ENCODE measurements around the gene RPUSD4.

RPUSD4 gene

DNA sequence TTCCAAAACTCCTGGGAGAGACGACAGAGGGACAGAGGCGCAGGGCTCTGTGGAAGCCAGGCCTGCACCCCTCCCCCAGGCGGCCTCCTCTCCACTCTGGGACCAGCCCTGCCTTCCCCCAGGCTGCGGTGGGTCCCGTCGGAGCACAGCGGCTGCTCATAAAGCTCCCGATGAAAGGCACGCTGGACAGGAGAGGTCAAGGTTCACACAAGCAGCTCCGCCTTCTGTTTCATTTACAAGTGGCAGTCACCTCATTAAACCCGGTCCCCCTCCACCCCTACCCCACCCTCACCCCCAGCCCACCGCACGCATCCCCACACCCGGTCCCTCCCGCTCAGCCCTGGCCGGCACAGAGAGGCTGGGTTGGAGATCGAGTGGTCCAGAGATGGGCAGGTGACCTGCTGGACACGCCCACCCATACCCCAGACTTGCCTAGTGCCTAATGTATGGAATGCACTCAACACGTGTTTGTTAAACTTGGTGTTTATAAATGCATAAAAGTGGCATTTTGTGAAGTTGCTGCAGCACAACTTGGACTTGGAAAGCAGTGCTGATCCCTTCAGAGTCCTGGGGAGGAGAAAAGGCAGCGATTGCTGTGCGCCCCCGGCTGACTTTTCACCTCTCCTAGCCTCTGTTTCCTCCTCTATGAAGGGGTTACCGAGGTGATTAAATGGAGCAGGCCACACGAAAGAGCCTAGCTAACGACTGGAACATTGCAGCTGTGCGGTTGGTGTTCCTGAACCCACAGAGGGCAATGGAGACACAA, 26.0 kb downstream of the RPUSD4 start:
- DNase-seq (ENCODE audit: insufficient read length, low spot score) (no peak), FAIRE-seq (no peak)

DNA sequence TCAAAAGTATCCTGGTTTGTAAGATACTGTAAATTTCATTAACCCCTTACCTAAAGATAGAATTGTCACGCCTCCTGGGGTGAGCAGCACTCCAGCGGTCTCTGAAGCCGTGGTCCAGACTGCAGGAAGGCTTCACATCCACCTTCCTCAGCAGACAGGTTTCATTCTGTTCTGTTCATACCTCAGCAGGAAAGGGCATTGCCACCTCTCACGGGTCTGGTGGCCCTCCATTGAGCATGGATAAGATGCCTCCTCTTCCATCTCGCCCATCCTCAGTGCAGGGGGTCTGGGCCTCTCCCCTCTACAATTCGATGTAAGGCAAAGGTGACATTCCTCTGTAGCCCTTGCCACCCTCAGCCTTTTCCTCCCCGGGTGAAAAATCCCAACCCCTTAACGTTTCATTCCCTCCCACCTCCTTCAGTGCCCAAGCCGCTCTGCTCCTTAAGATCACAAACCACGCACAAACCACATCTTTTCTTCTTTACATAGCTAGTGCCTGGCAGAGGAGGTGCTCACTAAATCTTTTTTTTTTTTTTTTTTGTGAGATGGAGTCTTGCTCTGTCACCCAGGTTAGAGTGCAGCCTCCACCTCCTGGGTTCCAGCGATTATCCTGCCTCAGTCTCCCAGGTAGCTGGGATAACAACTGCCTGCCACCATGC, 28.5 kb downstream of the RPUSD4 start:
- no peak for FAIRE-seq
- DNase-seq (ENCODE audit: insufficient read length, low spot score) = no peak

DNA sequence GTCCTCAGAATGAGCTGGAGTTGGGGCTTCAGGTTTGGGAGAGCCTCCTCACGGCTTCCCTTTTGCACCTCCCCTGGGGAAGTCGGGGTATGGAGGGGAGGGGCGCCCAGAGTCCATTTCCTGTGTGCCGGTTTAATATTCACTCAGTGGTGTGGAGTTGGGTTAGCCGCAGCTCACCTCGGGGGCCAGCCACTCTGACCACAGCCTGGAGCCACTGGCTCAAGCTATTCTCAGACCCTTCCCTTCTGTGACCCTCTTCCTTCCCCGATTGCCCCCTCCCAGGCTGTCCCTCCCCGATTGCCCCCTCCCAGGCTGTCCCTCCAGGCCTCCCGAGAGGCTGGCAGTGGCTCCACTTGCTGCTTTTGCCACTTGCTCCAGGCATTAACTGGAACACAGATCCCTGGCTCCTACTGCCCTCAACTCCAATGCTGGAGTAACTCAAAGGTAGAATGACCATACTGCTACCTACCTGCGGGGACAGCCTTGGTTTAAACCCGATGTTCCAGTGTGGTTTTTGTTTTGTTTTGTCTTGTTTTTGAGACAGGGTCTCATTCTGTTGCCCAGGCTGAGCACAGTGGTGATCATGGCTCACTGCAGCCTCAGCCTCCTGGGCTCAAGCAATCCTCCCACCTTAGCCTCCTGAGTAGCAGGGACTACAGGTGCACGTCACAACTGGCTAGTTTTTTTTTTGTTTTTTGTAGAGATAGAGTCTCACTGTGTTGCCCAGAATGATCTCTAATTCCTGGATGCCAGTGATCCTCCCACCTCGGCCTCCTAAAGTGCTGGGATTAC, 29.3 kb downstream of the RPUSD4 start:
- no peak for FAIRE-seq
- no peak for DNase-seq (ENCODE audit: insufficient read length, low spot score)

DNA sequence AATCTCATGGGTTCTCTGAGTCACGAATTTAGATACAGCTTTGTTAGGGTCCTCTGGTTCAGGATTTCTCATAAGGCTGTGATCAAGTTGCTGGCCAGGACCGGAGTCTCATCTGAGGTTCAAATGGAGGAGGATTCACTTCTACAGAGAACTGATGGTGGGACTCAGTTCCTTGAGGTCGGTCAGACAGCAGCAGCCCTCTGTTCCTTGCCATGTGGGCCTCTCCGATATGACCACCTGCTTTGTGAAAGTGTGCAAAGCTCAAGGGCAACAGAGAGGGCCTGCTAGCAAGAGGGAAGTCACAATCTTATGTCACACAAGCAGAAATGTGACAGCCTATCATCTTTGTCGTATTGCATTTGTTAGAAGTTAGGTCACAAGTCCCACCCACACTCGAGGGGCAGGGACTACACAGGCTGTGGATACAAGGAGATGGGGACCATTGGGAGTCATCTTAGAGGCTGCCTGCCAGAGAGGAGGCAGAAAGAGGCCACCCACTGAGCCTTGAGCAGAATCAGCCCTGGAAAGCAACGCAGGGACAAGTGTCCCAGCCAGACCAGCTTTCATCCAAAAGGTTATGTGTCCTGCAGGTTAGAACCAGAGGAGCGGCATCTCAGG, 34.5 kb downstream of the RPUSD4 start:
- FAIRE-seq (no peak), DNase-seq (ENCODE audit: insufficient read length, low spot score) (no peak)

DNA sequence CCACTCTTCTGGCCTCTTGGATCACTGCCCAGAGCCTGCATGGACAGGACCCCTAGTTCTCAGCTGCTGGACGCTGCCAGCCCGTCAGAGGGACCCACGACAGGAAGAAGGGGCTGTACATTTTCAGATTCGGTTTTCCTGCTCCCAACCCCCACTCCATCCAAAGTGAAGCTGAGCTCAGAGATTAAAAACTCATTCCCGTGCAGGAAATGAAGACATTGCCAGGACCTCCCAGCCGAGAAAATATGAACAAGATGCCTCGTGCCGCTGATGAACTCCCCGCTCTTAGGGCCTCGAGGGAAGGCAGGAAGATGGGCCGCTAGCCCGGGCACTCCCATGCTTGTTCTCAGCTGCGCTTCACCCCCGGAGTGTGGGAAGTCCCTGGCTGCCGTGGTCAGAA, 36.1 kb downstream of the RPUSD4 start:
- DNase-seq (ENCODE audit: insufficient read length, low spot score) (no peak), FAIRE-seq (no peak)

DNA sequence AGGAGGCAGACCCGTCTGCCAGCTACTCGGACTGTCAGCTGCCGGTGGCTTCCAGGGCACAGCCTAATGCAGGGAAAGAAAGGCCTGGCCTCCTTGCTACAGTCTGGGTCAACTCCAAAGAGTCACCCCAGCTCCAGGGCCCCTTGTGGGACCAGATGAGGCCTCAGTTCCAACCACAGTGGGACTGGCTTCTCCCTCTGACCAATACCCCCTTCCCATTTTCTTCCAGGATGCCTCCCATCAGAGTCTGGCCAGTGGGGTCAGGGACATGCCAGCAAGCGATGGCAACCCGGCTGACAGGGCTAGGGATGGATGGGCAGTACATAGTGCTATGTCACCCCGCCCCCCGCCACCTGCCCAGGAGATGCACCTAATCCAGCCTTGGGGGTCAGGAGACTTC, 36.6 kb downstream of the RPUSD4 start:
- no peak for FAIRE-seq
- DNase-seq (ENCODE audit: insufficient read length, low spot score) = no peak

DNA sequence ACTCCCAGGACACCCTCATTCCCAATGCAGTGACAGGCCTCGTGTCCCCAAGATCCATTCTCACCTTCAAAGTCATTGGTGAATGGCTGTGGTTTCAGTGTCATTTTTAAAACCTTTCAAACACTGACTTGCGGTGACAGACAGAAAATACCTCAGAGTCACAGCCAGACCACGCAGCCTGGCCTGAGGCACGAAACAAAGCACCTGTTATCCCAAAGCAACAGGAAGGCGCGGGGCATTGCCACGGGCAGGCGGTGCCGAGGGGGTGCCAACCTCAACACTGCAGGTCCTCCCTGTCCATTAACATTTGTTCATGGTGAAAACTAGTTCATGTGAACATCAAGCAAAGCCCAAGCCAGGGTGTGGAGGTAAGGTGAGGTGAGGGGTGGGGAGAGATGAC, 38.2 kb downstream of the RPUSD4 start:
- FAIRE-seq (no peak), DNase-seq (ENCODE audit: insufficient read length, low spot score) (no peak)

DNA sequence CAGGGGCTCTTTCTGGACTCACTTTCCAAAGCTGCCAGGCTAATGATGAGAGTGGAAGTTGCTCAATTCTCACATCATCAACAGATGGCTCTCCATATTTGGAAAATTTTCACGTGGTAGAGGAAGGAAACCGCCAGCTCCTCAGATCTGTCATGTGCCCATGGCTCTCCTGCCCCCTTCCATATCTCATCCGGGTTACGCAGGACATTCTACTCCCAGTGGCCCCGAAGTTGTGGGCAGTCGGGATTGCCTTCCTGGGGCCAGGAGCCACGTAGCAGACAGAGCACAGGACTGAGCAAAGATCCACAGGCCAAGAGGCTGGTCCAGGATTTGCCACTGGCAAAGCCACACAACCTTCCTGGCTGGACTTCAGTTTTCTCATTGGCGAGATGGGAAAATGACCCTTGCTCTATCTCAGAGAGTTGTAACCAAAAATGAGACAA, 38.8 kb downstream of the RPUSD4 start:
- DNase-seq (ENCODE audit: insufficient read length, low spot score) = no peak

DNA sequence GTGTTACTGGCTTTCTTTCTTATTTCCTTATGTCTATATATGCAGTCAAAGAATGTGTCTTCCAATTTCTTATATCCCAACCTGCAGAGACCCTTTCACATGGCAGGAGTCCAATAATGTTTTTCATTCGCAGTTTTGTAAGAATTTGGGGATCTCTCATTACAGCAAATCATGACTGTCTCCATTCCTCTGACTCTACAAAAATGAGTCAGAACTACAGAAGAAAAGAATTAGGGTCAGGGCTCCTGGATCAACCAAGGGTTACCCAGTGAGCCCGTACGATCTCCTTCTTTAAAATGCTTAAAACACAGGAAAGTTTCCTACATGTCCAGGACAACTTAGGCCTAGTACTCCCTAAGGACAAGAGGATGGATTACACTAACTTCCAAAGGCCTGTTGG, 42.2 kb downstream of the RPUSD4 start:
- DNase-seq (ENCODE audit: insufficient read length, low spot score) (no peak), FAIRE-seq (no peak)

More for the DNA sequence above, 38.8 kb downstream of the RPUSD4 start:
- no peak for FAIRE-seq

DNA sequence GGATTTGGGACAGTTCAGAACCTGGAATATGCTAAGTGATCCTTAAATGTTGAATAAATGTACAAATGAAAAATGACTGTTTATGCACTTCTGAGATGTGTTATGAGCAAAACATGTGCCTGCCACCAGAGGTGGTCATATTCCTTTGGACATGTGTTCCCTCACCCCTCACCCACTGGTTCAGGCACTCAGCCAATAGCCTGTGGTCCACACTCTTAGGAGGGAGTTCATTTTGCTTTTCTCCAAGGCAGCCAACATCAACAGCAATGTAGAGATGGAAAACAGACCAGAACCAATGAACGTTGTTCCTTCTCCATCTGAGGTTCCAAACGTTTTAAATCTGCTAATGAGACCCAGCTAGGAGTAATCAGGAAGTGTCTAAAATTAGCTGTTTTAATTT, 44.0 kb downstream of the RPUSD4 start:
- FAIRE-seq (no peak), DNase-seq (ENCODE audit: insufficient read length, low spot score) (no peak)

DNA sequence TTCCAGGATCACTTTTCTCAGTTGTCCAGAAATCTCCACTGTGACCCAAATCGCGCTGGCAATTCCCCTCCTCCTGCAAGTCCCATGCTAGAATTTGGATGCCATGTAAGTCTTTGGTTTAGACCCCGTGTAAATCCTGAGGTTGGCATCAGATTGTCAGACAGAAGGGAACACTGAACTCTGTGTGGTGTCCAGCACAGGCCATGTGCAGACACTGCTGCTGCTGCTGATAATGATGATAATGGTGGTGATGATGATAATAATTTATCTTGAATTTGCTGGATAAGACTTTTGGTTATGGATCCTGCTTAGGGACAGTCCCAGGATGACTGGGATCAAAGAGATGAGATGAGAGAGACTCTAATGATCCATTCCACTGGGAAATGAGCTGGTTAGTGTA, 45.0 kb downstream of the RPUSD4 start:
- FAIRE-seq = no peak

DNA sequence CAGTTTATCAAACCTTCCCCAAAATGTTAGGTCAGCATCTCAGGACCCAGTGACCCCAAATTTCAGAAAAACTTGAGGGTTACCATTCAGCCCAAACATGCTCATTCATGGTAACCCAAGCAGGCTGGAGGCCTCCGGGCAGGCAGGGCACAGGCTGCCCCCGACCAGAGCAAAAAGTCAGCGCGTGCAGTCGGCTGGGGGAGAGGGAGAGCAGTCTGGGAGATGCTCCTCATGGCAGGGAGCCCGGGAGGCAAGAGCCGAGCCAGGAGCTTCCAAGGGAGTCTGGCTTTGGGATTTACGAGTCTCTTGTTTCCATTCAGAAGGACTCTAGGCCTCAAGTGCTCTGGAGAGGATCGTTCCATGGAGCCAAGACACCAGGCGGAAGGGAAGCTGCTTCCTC, 45.7 kb downstream of the RPUSD4 start:
- DNase-seq (ENCODE audit: insufficient read length, low spot score) = no peak
- FAIRE-seq = no peak

More for the DNA sequence above, 45.0 kb downstream of the RPUSD4 start:
- no peak for DNase-seq (ENCODE audit: insufficient read length, low spot score)

DNA sequence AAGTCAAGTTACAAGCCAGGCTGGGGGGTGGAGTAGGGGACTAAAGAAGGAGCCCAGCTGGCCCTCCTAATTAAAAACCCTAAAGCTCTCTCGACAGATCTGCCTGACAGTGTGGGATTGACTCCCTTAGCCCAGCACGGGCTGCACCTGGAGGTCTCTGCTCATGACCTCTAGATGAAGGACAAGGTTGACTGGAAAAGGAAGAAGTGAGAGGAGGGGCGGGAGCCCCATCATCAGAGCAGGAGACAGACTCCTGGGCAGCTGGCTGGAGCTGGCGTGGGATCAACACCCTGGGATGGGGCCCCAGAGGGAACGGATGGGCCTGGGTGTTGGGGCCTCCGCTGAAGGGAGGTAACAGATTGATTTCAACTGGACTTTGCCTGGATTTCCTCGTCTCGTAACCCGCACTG, 46.1 kb downstream of the RPUSD4 start:
- DNase-seq (ENCODE audit: insufficient read length, low spot score) = no peak
- no peak for FAIRE-seq

DNA sequence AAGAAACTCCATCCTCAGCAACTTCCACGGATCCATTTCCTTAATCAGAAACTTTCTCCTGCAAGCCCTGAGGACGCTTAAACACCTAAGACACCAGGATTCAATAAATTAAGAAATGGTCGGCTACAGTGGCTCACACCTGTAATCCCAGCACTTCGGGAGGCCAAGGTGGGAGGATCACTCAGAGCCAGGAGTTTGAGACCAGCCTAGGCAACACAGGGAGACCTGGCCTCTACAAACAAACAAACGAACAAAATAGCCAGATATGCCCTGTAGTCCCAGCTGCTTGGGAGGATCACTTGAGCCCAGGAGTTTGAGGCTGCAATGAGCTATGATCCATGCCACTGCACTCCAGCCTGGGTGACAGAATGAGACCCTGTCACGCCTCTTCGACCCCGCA, 46.7 kb downstream of the RPUSD4 start:
- FAIRE-seq (no peak), DNase-seq (ENCODE audit: insufficient read length, low spot score) (no peak)

DNA sequence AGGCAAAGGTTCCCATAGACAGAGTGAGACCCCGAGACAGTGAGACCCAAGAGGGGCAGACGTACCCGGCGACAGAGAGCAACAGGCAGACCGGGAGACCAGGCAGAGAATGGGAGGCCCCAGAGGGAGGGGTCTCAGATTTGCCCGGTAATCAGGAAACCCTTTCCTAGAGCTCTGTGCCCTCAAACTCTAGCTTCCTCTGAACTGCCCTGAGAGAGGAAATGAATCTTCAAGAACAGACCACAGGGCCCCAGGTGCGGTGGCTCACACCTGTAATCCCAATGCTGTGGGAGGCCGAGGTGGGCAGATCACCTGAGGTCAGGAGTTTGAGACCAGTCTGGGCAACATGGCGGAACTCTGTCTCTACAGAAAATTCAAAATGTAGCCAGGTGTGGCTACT, 47.7 kb downstream of the RPUSD4 start:
- FAIRE-seq = no peak
- no peak for DNase-seq (ENCODE audit: insufficient read length, low spot score)

DNA sequence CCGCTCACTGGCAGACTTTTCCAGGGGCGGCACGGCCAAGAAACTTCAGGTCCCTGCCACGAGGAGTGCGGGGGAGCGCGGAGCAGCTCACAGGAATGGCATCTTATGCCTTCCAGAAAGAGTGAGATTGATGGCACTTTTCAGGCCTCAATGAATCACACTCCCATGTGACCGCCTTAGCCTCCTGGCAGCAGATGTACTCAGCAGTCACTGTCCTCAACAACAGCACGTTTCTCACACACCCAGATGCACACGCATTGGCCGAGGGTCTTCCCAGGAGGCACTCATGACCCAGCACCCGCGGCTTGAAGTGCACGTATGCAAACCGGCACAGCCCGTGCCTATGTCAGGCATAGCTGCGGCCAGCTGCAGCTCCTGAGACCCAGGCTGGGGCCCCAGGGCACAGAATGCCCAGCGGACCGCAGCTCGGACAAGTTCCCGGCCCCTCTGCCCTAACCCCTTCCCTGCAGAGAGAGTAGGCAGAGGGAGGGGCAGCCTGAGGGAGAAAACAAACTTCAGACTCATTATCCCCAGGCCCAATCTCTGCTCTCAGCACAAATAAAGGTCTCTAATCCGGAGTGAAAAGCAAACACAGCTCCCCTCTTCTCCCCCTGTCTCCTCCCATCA, 48.3 kb downstream of the RPUSD4 start:
- no peak for DNase-seq (ENCODE audit: insufficient read length, low spot score)
- FAIRE-seq = no peak

DNA sequence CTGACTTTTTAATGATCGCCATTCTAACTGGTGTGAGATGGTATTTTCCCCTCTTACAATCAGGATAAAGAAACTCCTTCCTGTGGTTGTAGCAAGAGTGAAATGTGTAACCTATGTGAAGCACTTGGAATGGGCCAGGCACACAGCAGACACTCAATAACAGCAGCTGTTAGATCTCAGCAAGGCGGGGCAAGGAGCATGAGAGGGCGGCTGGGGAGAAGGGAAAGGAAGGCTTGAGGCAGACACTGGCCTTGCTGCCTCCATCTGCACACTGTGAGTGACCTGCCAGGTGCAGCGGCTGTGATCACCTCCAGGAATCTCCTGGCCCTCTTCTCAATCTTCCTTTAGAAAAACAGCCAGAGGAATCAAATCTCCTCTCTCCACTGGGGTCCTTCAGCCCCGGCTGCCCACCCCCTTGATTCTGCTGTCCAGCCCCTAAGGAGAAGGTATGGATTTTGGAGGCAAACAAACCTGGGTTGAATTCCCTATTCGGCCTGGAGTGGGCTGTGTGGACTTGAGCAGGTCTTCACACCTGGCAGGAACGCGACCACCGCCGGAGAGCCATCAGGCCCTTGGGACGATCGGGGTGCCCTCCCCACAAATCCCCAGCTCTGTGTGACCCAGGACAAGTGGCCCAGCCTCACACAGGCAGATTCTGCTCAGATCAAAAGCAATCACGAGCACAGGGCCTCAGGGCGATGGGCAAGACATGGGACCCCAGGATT, 49.0 kb downstream of the RPUSD4 start:
- DNase-seq (ENCODE audit: insufficient read length, low spot score) = no peak
- FAIRE-seq = no peak

DNA sequence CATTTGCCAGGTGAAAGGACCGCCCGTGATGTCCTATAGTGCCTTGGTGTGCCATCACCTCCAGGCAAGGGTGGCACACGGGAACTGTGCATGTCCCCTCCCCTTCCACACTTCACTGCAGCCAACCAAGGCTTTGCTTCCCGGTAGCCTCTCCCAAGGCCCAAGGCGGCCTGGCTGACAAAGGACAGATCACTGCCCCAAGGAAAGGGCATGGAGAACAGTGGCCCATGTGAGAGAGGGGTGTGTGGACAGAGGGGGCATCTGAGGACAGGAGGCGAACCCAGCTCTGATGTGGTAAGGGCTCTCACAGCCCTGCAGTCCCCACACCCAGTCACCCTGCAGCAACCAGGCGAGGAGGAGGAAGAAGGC, 50.4 kb downstream of the RPUSD4 start:
- DNase-seq (ENCODE audit: insufficient read length, low spot score) = no peak
- no peak for FAIRE-seq

DNA sequence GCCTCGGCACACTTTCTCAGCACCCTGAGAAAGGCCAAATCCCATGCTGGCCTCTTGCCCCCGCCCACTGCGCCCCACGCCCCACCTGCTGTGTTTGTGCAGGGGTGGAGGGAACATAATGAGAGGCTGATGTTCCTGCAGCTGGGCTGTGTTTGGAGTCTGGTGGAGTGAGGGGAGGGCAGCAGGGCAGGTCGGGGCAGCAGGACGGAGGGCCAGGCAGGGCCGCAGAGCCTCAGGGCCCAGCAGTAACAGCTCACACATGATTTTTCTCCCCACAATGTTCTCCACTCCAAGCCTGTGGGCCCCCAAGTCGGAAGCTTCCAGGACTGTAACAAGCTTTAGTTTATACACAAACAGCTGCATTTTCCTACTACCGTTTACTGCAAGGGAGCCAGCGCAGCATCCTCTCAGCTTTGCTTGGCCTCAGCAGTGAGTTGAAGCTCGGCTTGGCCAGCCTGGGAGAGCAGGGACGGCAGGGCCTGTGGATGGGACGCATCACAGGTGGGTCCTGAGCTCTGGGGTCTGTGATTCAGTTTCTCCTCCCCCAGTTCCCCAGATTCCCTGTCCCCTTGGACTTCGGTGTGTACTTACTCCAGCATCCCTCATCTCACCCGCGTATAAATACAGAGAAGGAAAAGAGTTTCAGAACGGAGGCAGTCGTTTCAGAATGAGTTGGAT, 51.0 kb downstream of the RPUSD4 start:
- FAIRE-seq = no peak

More for the DNA sequence above, 51.0 kb downstream of the RPUSD4 start:
- no peak for DNase-seq (ENCODE audit: insufficient read length, low spot score)

Data from GM19239 (cell line).